ENCODE results near the gene DCUN1D2. TPM values are rescaled to one million over a fixed set of nuclear protein-coding genes. Genes with fewer than 3 reads are reported as not detected.
A peak's percentile ranks its signal among the peaks of the same experiment; 100 is the strongest.

DCUN1D2 gene
- total RNA-seq, 4 donors from 2014 or later: 13.6 to 32.5 (median 24.5) TPM

DNA sequence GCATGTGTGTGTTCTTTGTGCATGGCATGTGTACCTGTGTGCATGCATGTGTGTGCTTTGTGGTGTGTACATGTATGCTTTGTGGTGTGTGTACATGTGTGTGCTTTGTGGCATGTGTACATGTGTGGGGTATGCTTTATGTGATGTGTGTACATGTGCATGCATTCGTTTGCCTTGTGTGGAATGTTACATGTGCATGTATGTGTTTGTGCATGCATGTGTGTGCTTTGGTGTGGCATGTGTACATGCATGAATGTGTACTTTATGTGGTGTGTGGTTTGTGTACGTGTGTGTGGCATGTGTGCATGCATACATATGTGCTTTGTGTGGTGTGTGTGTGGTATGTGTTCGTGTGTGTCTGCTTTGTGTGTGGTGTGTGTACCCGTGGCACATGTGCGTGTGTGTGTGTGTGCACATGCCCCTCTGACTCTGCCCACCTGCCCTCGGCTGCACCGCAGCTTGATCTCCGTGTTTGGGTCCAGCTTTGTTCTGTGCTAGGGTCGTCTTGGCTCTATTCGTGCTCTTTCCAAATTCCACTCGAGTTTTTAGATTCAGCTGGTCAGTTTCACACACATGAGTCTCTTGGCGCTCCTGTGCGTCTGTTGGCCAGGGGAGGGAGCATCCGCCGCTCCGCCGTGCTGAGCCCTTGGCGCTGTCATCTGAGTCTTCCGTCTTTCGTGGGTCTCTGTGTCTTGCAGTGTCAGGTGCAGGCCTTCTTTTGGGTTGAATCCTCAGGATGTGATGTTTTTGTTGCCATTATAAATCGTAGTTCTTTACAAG lies 47.6 kb upstream of the DCUN1D2 start:
- 90% methylated on average over 21 of the region's 21 CpGs for WGBS
- intact Hi-C loops (cut with DNase I): no loop called here
- DNase-seq (ENCODE audit: extremely low spot score): no peak
- Histone ChIP-seq H3K9me3 (no peaks in the 10 kb centered on the region), H3K27ac (replicated peaks in 1 of 4) (no peak overlapping the region), H3K27me3 (no peaks in the 10 kb centered on the region), H3K4me1 (peaks cover 0 to 6% (median 4%) of the 10 kb centered on the region in 4 donors), H3K36me3 (peaks cover 0 to 73% (median 49%) of the 10 kb centered on the region in 4 donors), H3K4me3 (no peak overlapping the region)
- TF ChIP-seq POLR2A (IDR thresholded peaks at IDR 0.05; ENCODE audit: low read depth): no peak
- peak in 1 of 2 donors; percentile 7 for TF ChIP-seq POLR2AphosphoS5 (IDR thresholded peaks at IDR 0.05)
- no peak for TF ChIP-seq EP300 (IDR thresholded peaks at IDR 0.05)

DNA sequence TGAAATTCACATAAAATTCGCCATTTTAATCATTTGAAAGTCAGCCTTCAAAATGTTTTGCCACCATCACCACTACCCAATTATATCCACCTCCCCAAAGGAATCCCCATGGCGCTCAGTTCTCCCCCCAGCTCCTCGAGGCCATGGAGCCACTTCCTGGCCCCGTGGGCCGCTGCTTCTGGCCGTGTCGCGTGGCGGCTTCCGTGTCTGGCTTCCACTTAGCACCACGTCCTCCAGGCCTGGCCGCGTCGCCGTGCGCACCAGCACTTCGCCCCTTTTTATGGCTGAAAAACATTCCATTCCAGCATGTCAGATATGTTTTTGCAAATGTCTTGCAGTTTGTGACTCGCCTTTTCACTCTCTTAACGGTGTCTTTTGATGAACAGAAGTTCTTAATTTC lies 46.7 kb upstream of the DCUN1D2 start:
- DNase-seq (ENCODE audit: extremely low spot score): no peak
- intact Hi-C loops (cut with DNase I): no loop called here
- Histone ChIP-seq H3K27me3 (no peaks in the 10 kb centered on the region), H3K4me3 (no peak overlapping the region), H3K36me3 (peaks cover 0 to 70% (median 51%) of the 10 kb centered on the region in 4 donors), H3K9me3 (no peaks in the 10 kb centered on the region), H3K27ac (replicated peaks in 1 of 4) (no peak overlapping the region), H3K4me1 (peaks cover 4 to 11% (median 7%) of the 10 kb centered on the region in 4 donors)
- 92% methylated on average over 19 of the region's 19 CpGs for WGBS
- TF ChIP-seq POLR2A (IDR thresholded peaks at IDR 0.05; ENCODE audit: low read depth) (no peak), POLR2AphosphoS5 (IDR thresholded peaks at IDR 0.05) (no peak), EP300 (IDR thresholded peaks at IDR 0.05) (no peak)
- TF ChIP-seq, protein P1, sequence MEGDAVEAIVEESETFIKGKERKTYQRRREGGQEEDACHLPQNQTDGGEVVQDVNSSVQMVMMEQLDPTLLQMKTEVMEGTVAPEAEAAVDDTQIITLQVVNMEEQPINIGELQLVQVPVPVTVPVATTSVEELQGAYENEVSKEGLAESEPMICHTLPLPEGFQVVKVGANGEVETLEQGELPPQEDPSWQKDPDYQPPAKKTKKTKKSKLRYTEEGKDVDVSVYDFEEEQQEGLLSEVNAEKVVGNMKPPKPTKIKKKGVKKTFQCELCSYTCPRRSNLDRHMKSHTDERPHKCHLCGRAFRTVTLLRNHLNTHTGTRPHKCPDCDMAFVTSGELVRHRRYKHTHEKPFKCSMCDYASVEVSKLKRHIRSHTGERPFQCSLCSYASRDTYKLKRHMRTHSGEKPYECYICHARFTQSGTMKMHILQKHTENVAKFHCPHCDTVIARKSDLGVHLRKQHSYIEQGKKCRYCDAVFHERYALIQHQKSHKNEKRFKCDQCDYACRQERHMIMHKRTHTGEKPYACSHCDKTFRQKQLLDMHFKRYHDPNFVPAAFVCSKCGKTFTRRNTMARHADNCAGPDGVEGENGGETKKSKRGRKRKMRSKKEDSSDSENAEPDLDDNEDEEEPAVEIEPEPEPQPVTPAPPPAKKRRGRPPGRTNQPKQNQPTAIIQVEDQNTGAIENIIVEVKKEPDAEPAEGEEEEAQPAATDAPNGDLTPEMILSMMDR (IDR thresholded peaks at IDR 0.05): no peak

DNA sequence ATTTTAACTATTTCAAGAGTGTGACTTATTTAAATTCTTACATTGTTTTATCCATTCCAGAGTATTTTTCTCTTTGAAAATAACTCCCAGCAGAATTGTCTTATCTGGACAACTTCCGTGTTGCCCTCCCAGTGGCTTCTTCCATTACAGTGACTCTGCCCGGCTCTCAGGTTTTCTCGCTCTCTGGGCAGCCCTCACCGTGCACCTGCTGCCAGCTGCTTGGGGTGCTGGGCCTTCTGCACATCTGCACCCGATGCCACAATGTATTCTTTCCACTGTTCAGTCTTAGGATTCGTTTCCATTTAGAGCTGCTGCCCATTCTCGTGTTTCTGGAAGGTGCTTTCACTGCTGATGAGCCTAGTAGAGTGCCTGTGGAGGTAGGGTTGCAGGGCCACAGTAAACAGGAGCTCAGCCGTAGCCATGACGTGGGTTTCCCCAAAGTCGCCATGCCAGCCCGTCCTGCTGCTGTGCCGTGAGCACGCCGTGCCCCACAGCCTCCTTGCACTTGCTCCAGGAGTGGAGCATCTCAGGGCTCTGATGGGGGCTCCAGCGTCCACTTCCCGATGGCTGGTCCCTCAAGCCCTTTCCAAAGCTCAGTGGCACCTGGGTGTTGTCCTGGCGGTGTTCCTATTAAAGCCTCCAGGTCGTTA lies 46.1 kb upstream of the DCUN1D2 start:
- Histone ChIP-seq H3K9me3 (no peaks in the 10 kb centered on the region), H3K27me3 (no peaks in the 10 kb centered on the region), H3K4me1 (peaks cover 7 to 15% (median 11%) of the 10 kb centered on the region in 4 donors), H3K36me3 (peaks cover 2 to 76% (median 57%) of the 10 kb centered on the region in 4 donors), H3K27ac (replicated peaks in 1 of 4) (no peak overlapping the region), H3K4me3 (no peak overlapping the region)
- TF ChIP-seq, protein P1 (IDR thresholded peaks at IDR 0.05): no peak
- TF ChIP-seq POLR2AphosphoS5 (IDR thresholded peaks at IDR 0.05) (no peak), EP300 (IDR thresholded peaks at IDR 0.05) (no peak), POLR2A (IDR thresholded peaks at IDR 0.05; ENCODE audit: low read depth) (no peak)
- intact Hi-C loops (cut with DNase I): no loop called here
- WGBS: 89% methylated on average over 12 of the region's 18 CpGs
- DNase-seq (ENCODE audit: extremely low spot score): no peak

DNA sequence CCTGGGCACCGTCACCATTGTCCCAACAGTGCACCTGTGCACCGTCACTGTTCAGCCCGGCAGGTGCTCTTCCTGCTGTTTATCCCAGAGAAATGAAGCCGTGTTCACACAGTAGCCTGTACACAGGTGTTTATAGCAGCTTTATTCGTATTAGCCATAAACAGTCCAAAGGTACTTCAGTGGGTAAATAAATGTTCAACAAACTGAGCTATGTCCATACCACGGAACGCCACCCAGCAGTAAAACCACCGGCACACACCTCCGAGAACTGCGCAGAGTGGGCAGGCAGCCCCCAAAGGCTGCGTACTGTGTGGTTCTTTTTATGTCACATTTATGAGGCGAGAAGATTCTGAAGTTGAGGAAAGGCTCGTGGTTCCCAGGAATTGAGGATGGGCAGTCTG lies 44.9 kb upstream of the DCUN1D2 start:
- 96% methylated on average over 12 of the region's 13 CpGs for WGBS

More for the DNA sequence above, 44.9 kb upstream of the DCUN1D2 start:
- no peak overlapping the region for H3K27ac ChIP-seq (replicated peaks in 1 of 4)
- no peak overlapping the region for H3K4me3 ChIP-seq
- TF ChIP-seq POLR2AphosphoS5 (IDR thresholded peaks at IDR 0.05) (no peak), EP300 (IDR thresholded peaks at IDR 0.05) (no peak), POLR2A (IDR thresholded peaks at IDR 0.05; ENCODE audit: low read depth) (no peak)
- TF ChIP-seq, protein P1 (IDR thresholded peaks at IDR 0.05): no peak
- H3K27me3 ChIP-seq: no peaks in the 10 kb centered on the region
- intact Hi-C loops (cut with DNase I): no loop called here
- DNase-seq (ENCODE audit: extremely low spot score): no peak
- H3K4me1 ChIP-seq: peaks cover 7 to 15% (median 11%) of the 10 kb centered on the region in 4 donors
- H3K9me3 ChIP-seq: no peaks in the 10 kb centered on the region
- H3K36me3 ChIP-seq: peaks cover 12 to 78% (median 59%) of the 10 kb centered on the region in 4 donors

All from esophagus muscularis mucosa (tissue), 4 donors.